ENCODE measurements around the gene SMTNL2.

DNA sequence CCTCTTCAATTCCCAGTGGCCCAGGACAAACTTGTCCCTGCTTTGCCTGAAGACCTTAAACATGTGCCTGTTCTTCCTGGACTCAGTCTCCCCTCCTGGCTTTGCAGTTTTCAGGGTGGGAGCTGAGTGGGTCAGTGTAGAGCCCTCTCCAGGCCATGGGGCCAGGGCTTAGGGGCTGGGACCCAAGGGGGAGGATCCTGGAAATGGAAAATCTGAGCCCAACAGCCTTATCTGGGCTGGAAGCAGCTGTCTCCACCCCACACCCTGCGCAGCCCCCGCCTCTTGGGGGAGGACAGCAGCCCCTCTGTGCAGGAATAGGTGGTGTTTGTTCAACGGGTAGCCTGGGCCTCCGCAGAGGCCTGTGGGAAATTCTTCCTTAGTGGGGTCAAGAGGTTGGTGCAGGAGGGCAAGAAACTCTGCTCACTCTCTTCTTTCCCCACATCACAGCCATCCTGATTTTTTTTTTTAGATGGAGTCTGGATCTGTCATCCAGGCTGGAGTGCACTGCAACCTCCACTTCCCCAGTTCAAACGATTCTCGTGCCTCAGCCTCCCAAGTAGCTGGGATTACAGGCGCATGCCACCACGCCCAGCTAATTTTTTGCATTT lies 6.8 kb upstream of the SMTNL2 start:
- TF ChIP-seq EZH2phosphoT487 (IDR thresholded peaks at IDR 0.05; ENCODE audit: borderline replicate concordance, low read depth) (no peak), FOSL2 (IDR thresholded peaks at IDR 0.05; ENCODE audit: borderline replicate concordance, low read depth) (no peak), GATA2 (CRISPR knock-in tag; IDR thresholded peaks at IDR 0.05) (no peak), POLR2AphosphoS5 (IDR thresholded peaks at IDR 0.05; ENCODE audit: low read depth, low read length) (no peak), EP300 (IDR thresholded peaks at IDR 0.05; ENCODE audit: borderline replicate concordance in 1 of 2, low read depth in 1 of 2, low read length in 1 of 2) (no peak), RAD21 (IDR thresholded peaks at IDR 0.05; ENCODE audit: low read length) (no peak), RXRA (IDR thresholded peaks at IDR 0.05; ENCODE audit: borderline replicate concordance, low read depth) (no peak)
- TF ChIP-seq, protein P1, sequence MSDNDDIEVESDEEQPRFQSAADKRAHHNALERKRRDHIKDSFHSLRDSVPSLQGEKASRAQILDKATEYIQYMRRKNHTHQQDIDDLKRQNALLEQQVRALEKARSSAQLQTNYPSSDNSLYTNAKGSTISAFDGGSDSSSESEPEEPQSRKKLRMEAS (IDR thresholded peaks at IDR 0.05; ENCODE audit: low read depth) = no peak
- TF ChIP-seq, protein P2, sequence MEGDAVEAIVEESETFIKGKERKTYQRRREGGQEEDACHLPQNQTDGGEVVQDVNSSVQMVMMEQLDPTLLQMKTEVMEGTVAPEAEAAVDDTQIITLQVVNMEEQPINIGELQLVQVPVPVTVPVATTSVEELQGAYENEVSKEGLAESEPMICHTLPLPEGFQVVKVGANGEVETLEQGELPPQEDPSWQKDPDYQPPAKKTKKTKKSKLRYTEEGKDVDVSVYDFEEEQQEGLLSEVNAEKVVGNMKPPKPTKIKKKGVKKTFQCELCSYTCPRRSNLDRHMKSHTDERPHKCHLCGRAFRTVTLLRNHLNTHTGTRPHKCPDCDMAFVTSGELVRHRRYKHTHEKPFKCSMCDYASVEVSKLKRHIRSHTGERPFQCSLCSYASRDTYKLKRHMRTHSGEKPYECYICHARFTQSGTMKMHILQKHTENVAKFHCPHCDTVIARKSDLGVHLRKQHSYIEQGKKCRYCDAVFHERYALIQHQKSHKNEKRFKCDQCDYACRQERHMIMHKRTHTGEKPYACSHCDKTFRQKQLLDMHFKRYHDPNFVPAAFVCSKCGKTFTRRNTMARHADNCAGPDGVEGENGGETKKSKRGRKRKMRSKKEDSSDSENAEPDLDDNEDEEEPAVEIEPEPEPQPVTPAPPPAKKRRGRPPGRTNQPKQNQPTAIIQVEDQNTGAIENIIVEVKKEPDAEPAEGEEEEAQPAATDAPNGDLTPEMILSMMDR (IDR thresholded peaks at IDR 0.05) = no peak
- TF ChIP-seq, protein P3, sequence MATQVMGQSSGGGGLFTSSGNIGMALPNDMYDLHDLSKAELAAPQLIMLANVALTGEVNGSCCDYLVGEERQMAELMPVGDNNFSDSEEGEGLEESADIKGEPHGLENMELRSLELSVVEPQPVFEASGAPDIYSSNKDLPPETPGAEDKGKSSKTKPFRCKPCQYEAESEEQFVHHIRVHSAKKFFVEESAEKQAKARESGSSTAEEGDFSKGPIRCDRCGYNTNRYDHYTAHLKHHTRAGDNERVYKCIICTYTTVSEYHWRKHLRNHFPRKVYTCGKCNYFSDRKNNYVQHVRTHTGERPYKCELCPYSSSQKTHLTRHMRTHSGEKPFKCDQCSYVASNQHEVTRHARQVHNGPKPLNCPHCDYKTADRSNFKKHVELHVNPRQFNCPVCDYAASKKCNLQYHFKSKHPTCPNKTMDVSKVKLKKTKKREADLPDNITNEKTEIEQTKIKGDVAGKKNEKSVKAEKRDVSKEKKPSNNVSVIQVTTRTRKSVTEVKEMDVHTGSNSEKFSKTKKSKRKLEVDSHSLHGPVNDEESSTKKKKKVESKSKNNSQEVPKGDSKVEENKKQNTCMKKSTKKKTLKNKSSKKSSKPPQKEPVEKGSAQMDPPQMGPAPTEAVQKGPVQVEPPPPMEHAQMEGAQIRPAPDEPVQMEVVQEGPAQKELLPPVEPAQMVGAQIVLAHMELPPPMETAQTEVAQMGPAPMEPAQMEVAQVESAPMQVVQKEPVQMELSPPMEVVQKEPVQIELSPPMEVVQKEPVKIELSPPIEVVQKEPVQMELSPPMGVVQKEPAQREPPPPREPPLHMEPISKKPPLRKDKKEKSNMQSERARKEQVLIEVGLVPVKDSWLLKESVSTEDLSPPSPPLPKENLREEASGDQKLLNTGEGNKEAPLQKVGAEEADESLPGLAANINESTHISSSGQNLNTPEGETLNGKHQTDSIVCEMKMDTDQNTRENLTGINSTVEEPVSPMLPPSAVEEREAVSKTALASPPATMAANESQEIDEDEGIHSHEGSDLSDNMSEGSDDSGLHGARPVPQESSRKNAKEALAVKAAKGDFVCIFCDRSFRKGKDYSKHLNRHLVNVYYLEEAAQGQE (IDR thresholded peaks at IDR 0.05; ENCODE audit: low read depth, low read length) = no peak

Data from SK-N-SH (cell line).